A673 (cell line): ENCODE measurements around the gene TBC1D2B. TPM values are rescaled to one million over a fixed set of nuclear protein-coding genes. Genes with fewer than 3 reads are reported as not detected.

Source experiments
- BruUV-seq: library from RNA; stranded (reverse); fragments of 400-500 nt; replicated peaks from 2 replicates; lab custom pipeline; 2021; lab: Mats Ljungman, UMichigan
- CTCF ChIA-PET: fragments of 300-600 bp; sonication (Branson Sonifier 250); formaldehyde crosslinking; loops from one replicate; lab custom pipeline; 2022; ENCODE audit warnings: antibody characterized with exemption; lab: Charles Lee
- POLR2A ChIA-PET: fragments of 300-600 bp; sonication (Branson Sonifier 250); formaldehyde crosslinking; loops from one replicate; lab custom pipeline; 2022; ENCODE audit warnings: antibody characterized with exemption; ENCODE audit not compliant: low non-redundant PET; lab: Charles Lee
- DNase-seq: peaks from one replicate; pipeline ENCODE4 v3.0.0-alpha.2; 2015; ENCODE audit warnings: low spot score
- H3K27ac ChIP-seq: fragments of 200-600 bp; sonication (generic); 2 replicates; pipeline ENCODE4 v1.5.1; 2016; ENCODE audit warnings: mixed run types, low read depth, mild to moderate bottlenecking, mixed read lengths, antibody characterized with exemption, low read length; ENCODE audit not compliant: poor library complexity, severe bottlenecking
- H3K27me3 ChIP-seq: fragments of 200-600 bp; sonication (generic); replicated peaks from 2 replicates; pipeline ENCODE4 v1.6.1; 2017; ENCODE audit warnings: mixed run types, low read depth, mild to moderate bottlenecking, mixed read lengths, antibody characterized with exemption, low read length; ENCODE audit not compliant: insufficient read depth, poor library complexity
- H3K36me3 ChIP-seq: fragments of 200-600 bp; sonication (generic); 2 replicates; pipeline ENCODE4 v1.6.1; 2016; ENCODE audit warnings: mixed run types, mild to moderate bottlenecking, mixed read lengths, antibody characterized with exemption, low read length; ENCODE audit not compliant: insufficient read depth, poor library complexity, severe bottlenecking
- H3K4me1 ChIP-seq: fragments of 200-600 bp; sonication (generic); 2 replicates; pipeline ENCODE4 v1.6.1; 2017; ENCODE audit warnings: mixed run types, mild to moderate bottlenecking, mixed read lengths, antibody characterized with exemption, low read length; ENCODE audit not compliant: insufficient read depth, poor library complexity, severe bottlenecking
- H3K4me3 ChIP-seq: fragments of 200-600 bp; sonication (generic); 2 replicates; pipeline ENCODE4 v1.5.1; 2016; ENCODE audit warnings: low read depth, mixed run types, mild to moderate bottlenecking, mixed read lengths, low read length; ENCODE audit not compliant: poor library complexity, severe bottlenecking
- H3K9me3 ChIP-seq: fragments of 200-600 bp; sonication (generic); 2 replicates; pipeline ENCODE4 v1.6.1; 2016; ENCODE audit warnings: mixed run types, low read depth, mild to moderate bottlenecking, mixed read lengths, antibody characterized with exemption, low read length; ENCODE audit not compliant: poor library complexity, severe bottlenecking
- CTCF ChIP-seq: fragments of 300-800, 200-600 bp; sonication (generic); conservative IDR thresholded peaks from 2 replicates; pipeline ENCODE4 v1.5.1; 2017; ENCODE audit warnings: low read depth, mild to moderate bottlenecking, antibody characterized with exemption, low read length, moderate library complexity, mixed read lengths
- EZH2 ChIP-seq: fragments of 200-600 bp; sonication (generic); IDR thresholded peaks from 2 replicates; pipeline ENCODE4 v1.6.1; 2017; ENCODE audit warnings: borderline replicate concordance, low read depth, mild to moderate bottlenecking, mixed read lengths, antibody characterized with exemption, low read length; ENCODE audit not compliant: poor library complexity, severe bottlenecking
- intact Hi-C: fragments of 100-400 bp; cut with micrococcal nuclease; formaldehyde crosslinking; loops from one replicate; pipeline ENCODE4 v1.10.0; 2022; ENCODE audit not compliant: unreplicated experiment
- total RNA-seq: library from RNA; stranded (reverse); gene quantifications from 2 replicates; pipeline ENCODE4 v1.2.3, GENCODE V29; 2021

The TBC1D2B gene
- total RNA-seq, 1 experiment from 2014 or later = 26.0 TPM

- CTCF ChIA-PET = no interaction called here
Observed at GRCh38 chr15:77986891-77987764, 90.4 kb downstream of the TBC1D2B start.

GRCh38 chr15:77985931-77986480 is 91.5 kb downstream of the TBC1D2B start:
- Histone ChIP-seq H3K4me1 (peaks cover 2% of the 10 kb centered on the region), H3K27me3 (no peaks in the 10 kb centered on the region), H3K9me3 (no peaks in the 10 kb centered on the region), H3K27ac (no peak overlapping the region), H3K4me3 (no peak overlapping the region), H3K36me3 (no peaks in the 10 kb centered on the region)
- no peak for TF ChIP-seq CTCF
- TF ChIP-seq EZH2 = no peak
- no peak for DNase-seq
- ChIA-PET POLR2A (no interaction called here), CTCF (no interaction called here)
- no TSS peak for BruUV-seq
- intact Hi-C loops = no loop called here

More at GRCh38 chr15:77986891-77987764, 90.4 kb downstream of the TBC1D2B start:
- peaks cover 4% of the 10 kb centered on the region for H3K4me1 ChIP-seq
- DNase-seq = no peak
- H3K27me3 ChIP-seq = no peaks in the 10 kb centered on the region
- POLR2A ChIA-PET = no interaction called here
- TF ChIP-seq CTCF (no peak), EZH2 (no peak)
- H3K9me3 ChIP-seq = no peaks in the 10 kb centered on the region
- intact Hi-C loops = no loop called here
- H3K27ac ChIP-seq = no peak overlapping the region
- BruUV-seq = no TSS peak
- no peaks in the 10 kb centered on the region for H3K36me3 ChIP-seq
- H3K4me3 ChIP-seq = no peak overlapping the region

- Histone ChIP-seq H3K27me3 (no peaks in the 10 kb centered on the region), H3K36me3 (no peaks in the 10 kb centered on the region), H3K4me1 (no peaks in the 10 kb centered on the region), H3K9me3 (no peaks in the 10 kb centered on the region), H3K4me3 (no peak overlapping the region), H3K27ac (no peak overlapping the region)
- TF ChIP-seq EZH2 (no peak), CTCF (no peak)
- ChIA-PET POLR2A (no interaction called here), CTCF (no interaction called here)
- no TSS peak for BruUV-seq
- no peak for DNase-seq
- intact Hi-C loops = no loop called here
Observed at GRCh38 chr15:77985031-77985930, 92.2 kb downstream of the TBC1D2B start.
